Stimulated activated CD4-positive, alpha-beta T cell treated with anti-CD3 and anti-CD28 coated beads, Interleukin-4, amount 100 ng/mL, for 4 hours (primary cell): ENCODE measurements around the gene PLEKHN1.

Experiments used
- DNase-seq, 2 experiments: peaks; one replicate each; pipeline ENCODE4 v3.0.0-alpha.2; 2020

PLEKHN1 gene

DNA sequence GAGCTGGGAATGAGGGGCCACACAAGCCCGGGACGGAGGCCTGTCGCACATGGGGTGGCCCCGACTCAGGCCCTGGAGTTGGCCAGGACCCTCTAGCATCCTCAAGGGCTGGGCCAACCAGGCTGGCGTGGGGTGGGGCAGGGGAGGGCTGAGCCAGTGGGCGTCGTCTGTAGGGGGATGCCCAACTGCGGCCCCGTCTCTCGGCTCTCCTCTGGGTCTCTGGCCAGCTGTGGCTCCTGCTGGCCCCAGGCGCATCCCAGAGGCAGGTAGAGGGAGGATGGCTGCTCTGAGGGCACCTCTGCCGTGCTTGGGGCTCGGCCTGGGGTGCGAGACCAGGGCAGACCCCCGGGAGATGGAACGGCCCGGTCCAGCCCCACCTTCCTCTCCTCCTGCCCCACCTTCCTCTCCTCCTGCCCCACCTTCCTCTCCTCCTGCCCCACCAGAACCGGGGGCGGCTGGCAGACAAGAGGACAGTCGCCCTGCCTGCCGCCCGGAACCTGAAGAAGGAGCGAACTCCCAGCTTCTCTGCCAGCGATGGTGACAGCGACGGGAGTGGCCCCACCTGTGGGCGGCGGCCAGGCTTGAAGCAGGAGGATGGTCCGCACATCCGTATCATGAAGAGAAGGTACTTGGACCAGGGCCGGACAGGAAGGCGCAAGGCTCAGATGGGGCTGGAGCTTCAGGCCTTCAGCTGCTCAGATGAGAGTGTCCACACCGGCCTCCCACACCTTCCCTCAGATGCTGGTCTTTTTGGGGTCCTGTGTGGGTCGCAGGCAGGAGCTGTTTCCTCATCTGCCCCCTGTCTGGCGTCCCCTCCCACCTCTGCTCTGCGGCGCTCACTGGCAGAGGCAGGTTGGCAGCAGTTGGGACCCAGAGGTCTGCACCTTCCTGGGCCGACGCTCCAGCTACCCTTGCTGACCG is 36.3 kb upstream of the PLEKHN1 start:
- DNase-seq, result no peak

GRCh38 chr1:930633-931138 is 35.6 kb upstream of the PLEKHN1 start:
- no peak for DNase-seq

DNA sequence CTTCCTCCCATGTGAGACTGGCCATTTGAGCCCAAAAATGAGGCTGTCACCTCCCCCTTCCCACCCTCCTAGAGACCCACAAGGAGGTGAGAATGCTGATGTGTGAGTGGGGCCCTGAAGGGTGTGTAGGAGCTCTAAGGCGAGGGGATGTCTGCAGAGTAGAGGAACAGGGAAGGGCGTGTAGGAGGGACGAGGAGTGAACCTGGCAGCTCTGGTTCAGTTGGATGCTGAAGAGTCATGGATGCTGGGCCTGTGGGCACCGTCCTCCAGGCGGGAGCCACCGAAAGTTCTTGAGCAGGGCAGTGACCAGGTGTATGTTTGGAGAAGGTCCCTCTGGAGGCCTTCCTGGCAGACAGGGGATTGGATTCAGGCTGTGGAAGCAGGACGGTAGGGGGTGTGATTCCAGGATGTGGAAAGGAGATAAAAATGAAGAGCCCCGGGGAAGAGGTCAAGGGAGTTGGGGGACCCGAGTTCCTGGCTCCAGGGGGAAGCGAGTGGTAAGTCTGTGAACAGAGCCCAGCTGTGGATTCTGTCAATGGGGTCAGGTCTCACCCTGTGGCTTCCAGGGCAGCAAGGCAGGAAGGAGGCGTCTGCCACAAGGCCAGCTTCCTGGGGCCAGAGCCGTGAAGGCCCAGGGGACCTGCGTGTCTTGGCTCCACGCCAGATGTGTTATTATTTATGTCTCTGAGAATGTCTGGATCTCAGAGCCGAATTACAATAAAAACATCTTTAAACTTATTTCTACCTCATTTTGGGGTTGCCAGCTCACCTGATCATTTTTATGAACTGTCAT is 34.7 kb upstream of the PLEKHN1 start:
- no peak for DNase-seq

- no peak for DNase-seq
Measured at GRCh38 chr1:932173-932510, 34.1 kb upstream of the PLEKHN1 start.

GRCh38 chr1:932776-933602 is 33.3 kb upstream of the PLEKHN1 start:
- no peak for DNase-seq

DNA sequence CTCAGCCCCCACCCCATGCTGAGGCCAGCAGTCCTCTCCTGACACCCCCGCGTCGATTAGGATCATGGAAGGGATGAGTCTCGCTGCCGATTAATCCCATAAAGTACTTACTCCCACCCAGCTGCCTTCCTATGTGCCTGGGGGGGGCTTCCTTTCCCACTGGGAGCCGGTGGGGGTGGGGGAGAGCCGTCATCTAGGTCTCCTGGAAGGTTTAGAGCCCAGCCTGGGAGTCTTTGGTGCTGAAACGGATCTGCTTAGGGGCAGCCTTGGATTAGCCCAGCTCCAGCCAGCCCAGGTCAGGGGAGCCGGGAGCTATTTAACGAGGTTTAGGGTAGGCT is 32.7 kb upstream of the PLEKHN1 start:
- no peak for DNase-seq

- peak in 1 of 2 experiments; percentile 21 for DNase-seq
Measured at GRCh38 chr1:934991-935750, 31.1 kb upstream of the PLEKHN1 start.

- no peak for DNase-seq
Measured at GRCh38 chr1:935751-936231, 30.5 kb upstream of the PLEKHN1 start.

DNA sequence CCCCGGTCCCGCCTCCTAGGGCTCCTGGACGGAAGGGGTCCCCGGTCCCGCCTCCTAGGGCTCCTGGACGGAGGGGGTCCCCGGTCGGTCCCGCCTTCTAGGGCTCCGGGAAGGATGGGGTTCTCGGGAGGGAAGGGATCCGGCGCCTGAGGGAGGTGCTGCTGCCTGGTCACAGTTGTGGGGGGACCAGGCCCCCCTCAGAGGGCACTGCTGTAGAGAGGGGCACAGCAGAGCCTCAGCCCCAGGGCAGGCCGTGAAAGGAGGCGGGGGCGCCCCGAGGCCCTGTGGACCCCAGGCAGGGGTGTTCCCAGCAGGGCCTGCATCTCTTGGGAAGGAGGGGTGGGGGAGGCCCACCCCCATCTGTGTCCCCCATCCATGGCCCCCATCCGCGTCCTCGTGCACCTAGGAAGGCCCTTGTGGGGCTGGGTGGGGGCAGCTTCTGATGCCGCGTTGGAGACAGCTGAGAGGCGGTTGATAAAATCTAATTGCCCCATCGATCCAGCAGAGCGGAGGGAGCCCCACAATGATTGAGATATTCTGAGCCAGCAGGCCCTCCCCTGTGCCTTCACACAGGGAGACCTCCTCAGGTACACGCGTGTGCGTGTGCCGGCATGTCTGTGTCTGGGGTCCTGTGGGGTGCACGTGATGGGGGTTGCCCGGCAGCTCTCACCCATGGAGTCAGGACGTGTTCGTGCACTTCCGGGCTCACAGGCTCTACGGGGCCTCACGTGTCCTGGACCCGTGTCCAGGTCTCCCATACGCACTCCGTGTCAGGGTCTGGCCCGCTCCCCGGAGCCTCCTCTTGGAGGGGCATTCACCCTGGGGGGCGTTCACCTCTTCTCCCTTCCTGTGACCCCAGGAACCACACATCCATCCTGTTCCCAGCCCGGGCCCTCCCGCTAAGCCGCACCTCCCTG is 29.7 kb upstream of the PLEKHN1 start:
- DNase-seq, result no peak

DNA sequence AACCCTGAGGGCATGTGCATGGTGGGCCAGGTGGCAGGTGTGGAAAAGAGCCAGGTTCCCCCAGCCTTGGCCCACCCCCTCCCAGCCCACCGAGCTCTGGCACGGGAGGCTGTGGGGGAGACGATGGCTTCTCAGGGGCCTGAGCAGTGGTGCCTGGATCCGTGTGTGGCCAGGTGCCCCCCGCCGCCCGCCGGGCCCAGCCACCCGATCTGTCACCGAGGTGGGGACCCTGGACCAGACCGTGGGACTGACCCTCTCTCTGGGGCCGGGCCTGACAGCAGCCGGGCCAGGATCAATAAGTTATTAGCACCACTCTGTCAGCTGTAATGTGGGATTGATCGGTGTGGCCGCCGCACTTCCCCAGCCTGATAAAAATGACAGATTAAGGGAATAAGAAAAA is 28.8 kb upstream of the PLEKHN1 start:
- DNase-seq, result no peak

DNA sequence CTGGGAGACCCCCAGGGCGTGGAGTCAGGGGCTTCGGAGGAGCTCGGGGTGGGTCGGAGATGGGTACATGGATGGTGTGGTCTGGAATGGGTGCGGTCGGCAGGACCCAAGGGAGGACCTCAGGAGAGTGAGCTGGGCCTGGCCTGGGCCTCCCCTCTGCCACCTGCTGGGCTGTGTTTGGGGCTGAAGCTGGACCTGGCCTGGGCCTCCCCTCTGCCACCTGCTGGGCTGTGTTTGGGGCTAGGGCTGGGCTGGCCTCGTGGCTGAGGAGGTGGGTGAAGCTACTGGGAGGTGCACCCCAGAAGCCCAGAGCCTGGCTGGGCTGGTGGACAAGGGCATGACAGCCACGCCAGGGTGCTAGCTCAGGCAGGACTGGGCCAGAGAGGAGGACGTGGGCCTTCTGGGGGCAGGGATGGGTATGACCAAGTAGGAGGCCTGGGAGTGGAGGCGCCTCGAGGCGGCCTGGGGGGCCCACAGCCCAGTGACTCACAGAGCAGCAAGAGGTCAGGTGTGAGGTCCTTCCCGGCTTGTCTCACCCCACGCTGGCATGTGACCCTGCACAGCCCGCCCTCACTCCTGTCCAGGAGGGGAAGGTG is 28.1 kb upstream of the PLEKHN1 start:
- no peak for DNase-seq

DNA sequence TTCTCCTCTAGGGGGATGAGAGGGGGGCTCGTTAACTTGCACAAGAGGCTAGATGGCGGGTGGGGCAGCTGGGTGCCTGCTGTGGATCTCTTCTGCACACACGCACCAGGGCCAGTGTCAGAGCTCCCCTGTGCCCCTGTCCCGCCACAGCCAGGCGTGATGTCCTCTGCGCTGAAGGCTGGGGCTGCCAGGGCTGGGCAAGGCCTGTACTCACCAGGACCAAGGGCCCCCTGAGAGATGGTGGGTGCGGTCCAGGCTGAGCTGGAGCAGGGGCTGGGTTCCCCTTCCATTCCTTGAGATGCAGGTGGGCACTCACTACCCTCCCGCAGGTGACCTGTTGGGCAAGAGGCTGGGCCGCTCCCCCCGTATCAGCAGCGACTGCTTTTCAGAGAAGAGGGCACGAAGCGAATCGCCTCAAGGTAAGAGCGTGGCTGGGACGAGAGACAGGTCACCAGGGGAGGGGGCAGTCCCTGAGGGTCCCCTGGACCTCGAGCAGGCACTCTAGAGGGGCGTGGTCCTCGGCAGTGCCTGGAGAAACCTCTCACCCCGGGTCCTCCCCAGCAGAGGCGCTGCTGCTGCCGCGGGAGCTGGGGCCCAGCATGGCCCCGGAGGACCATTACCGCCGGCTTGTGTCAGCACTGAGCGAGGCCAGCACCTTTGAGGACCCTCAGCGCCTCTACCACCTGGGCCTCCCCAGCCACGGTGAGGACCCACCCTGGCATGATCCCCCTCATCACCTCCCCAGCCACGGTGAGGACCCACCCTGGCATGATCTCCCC is 27.4 kb upstream of the PLEKHN1 start:
- no peak for DNase-seq

GRCh38 chr1:939511-940106 is 26.7 kb upstream of the PLEKHN1 start:
- DNase-seq, result no peak

- DNase-seq, result no peak
Measured at GRCh38 chr1:940107-941014, 25.9 kb upstream of the PLEKHN1 start.

DNA sequence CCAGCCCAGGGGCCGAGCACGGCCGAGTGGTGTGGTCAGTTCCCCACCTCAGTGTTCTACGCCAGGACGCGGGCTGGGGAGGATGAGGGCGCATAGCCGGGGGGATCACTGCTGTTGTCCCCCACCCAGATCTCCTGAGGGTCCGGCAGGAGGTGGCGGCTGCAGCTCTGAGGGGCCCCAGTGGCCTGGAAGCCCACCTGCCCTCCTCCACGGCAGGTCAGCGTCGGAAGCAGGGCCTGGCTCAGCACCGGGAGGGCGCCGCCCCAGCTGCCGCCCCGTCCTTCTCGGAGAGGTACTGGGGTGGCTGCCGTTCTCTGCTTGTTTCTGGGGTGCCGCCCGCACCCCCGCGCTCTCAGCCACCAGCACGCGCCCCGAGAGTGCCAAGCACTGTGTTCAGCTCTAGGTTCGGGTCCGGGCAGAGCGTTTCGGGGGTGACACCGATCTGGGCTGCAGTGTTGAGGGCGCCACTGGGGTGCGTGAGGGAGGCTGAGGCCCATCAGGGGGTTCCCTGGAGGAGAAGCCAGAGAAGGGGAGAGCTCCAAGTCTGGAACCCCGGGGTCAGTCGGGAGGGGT is 25.2 kb upstream of the PLEKHN1 start:
- no peak for DNase-seq

DNA sequence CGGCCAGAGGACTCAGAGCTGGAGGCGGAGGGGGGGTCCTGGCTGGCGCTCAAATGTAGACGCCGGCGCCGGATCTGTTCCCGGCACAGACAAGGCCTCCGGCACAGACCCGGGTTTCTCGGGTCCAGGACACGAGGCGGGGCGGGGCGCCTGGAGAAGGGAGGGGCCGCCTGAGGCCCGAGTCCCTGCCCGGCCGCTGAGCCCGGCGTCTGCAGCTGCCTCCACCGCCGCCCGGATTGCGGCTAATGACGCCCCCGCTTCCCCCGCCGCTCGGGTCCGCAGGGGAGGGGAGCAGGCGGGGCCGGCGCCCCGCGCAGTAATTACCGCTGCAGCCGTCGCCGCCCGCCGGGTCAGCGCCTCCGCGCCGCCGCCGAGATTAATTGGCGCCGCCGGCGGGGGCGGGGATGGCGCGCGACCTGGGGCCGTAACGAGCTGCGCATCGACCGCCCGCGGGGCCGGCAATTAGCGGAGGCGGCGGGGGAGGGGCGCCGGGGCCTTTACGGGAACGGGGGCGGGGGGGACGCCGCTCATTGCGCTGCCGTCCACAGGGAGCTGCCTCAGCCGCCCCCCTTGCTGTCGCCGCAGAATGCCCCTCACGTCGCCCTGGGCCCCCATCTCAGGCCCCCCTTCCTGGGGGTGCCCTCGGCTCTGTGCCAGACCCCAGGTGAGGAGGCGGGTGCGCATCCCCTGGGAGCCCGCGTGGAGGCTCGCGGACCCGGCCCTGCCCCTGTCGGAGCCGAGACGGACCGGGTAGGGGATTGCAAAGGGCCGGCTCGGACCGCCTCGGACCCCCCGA is 24.5 kb upstream of the PLEKHN1 start:
- no peak for DNase-seq

- DNase-seq, result no peak
Measured at GRCh38 chr1:942411-942821, 23.9 kb upstream of the PLEKHN1 start.
